Activated CD8-positive, alpha-beta memory T cell treated with anti-CD3 and anti-CD28 coated beads, Interleukin-2, amount 50 U/mL, for 1 hour (primary cell): ENCODE measurements around the gene SEMA3D.
"Not testable (repeated sequence)": the region's sequence is repeated elsewhere in the genome, so short reads cannot be mapped to it uniquely, and the experiment has no call there.

Source experiments
- DNase-seq: peaks from one replicate; pipeline ENCODE4 v3.0.0-alpha.2; 2020; ENCODE audit errors: extremely low read depth

SEMA3D gene

DNA sequence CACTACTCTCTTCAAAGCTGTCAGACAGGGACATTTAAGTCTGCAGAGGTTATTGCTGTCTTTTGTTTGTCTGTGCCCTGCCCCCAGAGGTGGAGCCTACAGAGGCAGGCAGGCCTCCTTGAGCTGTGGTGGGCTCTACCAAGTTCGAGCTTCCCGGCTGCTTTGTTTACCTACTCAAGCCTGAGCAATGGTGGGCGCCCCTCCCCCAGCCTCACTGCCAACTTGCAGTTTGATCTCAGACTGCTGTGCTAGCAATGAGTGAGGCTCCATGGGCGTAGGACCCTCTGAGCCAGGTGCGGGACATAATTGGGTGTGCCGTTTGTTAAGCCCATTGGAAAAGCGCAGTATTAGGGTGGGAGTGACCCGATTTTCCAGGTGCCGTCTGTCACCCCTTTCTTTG is 193.9 kb downstream of the SEMA3D start:
- DNase-seq = not testable (repeated sequence)

- DNase-seq = no peak
Measured at GRCh38 chr7:84985073-84985784, 201.6 kb downstream of the SEMA3D start.

DNA sequence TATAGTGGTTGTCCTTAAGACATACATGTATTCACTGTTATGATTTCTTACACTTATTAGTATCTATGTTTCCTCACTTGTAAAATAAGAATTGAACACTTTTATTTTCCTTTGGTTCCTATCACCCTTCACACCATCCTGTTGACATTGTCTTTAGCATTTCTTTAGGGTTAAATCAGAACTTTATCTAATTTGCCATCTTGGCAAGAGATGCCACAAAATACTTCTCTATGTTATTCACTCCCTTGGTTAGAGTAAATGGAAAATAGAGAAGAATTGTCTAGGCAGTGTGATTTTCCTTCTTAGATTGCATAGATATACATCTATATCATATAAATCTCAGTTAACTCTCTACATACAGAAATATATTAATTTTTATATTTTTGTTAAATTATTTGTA is 204.7 kb downstream of the SEMA3D start:
- no peak for DNase-seq

- no peak for DNase-seq
Measured at GRCh38 chr7:84981055-84981976, 205.5 kb downstream of the SEMA3D start.

DNA sequence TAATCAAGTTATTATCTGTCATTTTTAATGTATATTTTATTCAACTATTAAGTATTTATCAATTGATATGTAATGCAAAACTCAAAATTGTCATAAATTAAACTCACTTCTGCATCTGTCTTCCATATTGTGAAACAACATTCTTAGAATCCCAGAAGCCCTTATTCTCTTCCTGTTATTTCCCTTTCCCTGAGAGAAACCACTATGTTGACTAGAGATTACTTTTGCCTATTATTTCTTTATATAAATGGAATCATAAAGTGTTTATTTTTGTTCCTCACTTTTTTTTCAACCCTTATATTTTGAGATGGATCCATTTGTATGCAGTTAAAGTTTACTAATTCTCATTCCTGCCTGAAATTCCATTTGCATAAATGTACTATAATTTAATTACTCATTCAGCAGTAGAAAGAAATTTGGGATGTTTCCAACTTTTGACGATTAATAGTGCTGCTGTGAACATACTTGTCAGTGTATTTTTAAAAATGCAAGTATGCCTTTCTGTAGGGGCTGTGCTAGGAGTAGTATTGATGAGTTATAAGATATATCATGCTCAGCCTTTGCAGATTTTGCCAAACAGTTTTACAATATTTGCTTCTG is 211.2 kb downstream of the SEMA3D start:
- DNase-seq = no peak

GRCh38 chr7:84971360-84971759 is 215.5 kb downstream of the SEMA3D start:
- no peak for DNase-seq

DNA sequence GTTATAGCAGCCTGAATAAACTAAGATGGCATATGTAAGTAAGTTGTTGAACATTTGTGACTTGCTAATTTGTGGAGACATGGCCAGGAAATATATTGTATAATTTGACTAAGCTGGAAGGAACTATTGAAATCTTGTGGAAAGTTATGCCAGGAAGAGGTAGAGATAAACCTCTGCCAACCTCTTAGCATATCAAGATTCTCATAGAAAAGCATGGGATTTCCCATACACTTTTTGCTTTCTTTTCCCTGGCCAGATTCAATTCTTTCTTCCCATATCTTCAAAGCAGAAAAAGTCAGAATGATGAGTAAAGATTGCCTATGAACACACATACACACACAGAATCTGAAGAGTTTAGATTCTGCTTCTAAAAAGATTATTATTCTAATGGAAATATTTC is 216.2 kb downstream of the SEMA3D start:
- DNase-seq = no peak

DNA sequence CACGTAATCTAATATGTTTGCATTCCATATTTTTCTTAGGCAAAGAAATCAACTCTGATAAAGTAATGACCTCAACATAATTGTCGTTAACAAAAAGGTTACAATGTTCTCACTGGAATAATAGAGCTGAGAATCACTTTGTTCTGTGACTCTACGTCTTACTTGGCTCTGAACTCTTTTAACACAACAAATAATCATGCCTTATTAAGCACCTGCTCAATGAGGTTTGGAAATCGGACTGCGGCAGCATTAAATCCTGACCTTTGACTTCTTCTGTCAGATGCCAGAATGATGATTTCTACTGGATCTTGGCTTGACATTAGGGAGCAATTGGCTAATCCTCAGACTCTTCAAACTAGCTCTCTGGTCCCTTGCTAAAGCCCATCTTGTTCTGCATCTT is 233.6 kb downstream of the SEMA3D start:
- no peak for DNase-seq

- DNase-seq = no peak
Measured at GRCh38 chr7:84950836-84951235, 236.0 kb downstream of the SEMA3D start.

GRCh38 chr7:84949501-84949900 is 237.4 kb downstream of the SEMA3D start:
- no peak for DNase-seq

GRCh38 chr7:84949067-84949466 is 237.8 kb downstream of the SEMA3D start:
- DNase-seq = no peak

DNA sequence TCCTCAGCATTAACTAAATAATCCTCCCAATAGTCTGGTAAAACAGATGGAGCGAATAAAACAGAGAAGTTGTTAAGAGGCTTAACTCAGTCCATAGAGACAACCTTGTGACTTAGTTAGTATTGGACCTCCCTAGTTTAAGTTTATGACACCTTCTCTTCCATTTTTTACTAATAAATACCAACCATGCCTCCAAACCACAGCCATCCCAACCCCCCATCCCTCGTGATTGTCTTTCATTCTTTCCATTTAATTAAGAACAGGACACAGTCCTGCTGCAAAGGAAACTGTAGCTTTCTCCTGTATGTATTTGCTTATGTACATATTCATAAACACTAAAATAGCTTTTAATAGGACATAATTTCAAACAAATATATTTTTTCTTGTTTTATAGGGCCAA is 238.2 kb downstream of the SEMA3D start:
- DNase-seq = no peak

DNA sequence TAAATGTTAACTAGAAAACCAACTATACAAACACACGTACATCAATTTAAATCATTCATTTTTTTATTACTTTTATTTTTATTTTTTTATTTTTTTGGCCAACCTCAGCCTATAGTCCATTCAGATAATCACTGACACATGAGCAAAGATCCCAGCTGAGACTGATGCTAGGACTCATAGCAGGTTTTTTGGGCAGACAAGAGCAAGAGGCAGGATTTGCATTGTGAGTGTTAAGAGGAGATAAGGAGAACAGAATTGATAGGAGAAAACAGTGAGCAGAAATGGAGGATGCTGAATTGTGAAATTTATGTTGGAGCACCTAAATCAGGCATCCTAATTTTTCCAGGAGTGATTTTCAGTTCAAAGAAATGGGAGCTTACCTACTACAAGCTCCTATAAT is 240.3 kb downstream of the SEMA3D start:
- no peak for DNase-seq
